NK-92 (cell line): ENCODE results near the gene DPYSL4.

Experiments
- DNase-seq: peaks from one replicate; lab custom pipeline; 2025; ENCODE audit not compliant: unreplicated experiment; lab: John Stamatoyannopoulos, UW

The DPYSL4 gene

GRCh38 chr10:132193907-132194552, 7.3 kb downstream of the DPYSL4 start:
- DNase-seq = no peak

- DNase-seq = no peak
Measured at GRCh38 chr10:132194726-132195125, 8.0 kb downstream of the DPYSL4 start.

DNA sequence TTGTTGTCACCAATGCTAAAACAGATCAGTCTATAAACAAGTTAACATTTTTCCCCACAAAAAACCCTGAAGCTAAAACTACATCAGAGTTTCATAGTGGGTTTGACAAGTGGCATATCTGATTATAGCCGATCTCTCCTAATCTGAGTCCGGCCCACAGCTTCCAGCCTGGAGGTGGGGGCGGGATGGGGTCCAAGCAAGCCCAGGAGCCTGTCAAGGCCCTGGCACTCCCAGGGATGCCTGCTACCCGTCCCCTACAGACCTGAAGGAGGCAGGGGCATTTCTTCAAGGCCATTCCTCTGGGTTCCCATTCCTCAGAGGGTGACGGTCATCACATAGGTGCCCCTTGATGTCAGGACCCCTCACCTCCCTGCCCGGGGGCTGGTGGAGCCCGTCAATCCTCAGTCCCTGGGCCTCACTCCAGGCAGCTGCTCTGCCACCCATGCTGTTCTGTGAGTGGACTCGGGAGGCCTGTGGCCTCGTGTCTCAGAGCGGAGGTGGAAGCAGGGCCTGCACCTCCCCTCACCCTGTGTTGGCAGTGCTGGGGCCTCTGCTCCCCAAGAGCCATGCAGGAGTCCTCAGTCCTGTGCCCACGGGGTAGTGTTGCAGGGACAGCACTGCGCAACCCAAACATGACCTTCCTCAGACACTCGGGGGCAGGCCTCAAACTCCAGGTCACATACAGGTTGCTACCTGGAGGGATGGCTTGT, 8.8 kb downstream of the DPYSL4 start:
- DNase-seq = no peak

DNA sequence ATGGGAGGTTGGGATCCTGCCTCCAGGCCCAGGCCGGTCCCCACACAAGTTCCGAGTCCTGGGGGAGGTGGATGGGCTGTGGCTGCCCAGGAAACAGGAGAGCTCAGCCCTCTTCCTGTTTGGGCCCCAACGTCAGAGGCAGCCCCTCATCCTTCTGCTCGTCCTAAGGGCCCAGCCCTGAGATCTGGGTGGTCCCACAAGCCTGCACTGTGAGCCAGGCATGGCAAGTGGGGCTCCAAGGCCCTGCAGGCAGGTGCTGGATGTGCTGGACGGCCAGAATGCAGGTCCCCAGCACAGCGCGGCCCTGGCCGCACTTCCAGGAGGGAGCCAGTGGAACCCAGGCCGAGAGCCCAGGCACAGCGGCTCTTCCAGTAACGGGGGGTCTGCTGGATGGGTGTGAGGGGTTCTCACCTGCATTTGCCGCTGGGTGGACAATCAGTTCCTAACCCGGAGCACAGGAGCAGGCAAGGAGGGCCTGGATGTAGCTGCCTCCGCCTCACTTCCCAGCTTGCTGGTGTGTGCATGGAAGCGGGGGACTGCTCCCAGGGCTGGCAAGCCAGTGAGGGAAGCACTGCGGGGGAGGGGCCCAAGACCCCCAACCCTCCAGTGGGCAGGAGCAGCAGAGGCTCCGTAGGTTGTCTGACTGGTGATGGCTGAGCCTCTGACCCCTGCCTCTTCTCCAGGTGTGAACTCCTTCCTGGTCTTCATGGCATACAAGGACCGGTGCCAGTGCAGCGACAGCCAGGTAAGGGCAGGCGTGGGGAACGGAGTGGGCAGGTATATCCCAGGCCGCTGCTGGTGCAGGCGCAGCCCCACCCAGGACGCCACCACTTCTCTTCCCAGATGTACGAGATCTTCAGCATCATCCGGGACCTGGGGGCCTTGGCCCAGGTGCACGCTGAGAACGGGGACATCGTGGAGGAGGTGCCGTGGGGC, 9.7 kb downstream of the DPYSL4 start:
- DNase-seq = no peak

- no peak for DNase-seq
Measured at GRCh38 chr10:132197271-132198067, 10.7 kb downstream of the DPYSL4 start.

- DNase-seq = no peak
Measured at GRCh38 chr10:132198068-132198370, 11.3 kb downstream of the DPYSL4 start.

GRCh38 chr10:132198381-132199181, 11.8 kb downstream of the DPYSL4 start:
- DNase-seq = no peak

DNA sequence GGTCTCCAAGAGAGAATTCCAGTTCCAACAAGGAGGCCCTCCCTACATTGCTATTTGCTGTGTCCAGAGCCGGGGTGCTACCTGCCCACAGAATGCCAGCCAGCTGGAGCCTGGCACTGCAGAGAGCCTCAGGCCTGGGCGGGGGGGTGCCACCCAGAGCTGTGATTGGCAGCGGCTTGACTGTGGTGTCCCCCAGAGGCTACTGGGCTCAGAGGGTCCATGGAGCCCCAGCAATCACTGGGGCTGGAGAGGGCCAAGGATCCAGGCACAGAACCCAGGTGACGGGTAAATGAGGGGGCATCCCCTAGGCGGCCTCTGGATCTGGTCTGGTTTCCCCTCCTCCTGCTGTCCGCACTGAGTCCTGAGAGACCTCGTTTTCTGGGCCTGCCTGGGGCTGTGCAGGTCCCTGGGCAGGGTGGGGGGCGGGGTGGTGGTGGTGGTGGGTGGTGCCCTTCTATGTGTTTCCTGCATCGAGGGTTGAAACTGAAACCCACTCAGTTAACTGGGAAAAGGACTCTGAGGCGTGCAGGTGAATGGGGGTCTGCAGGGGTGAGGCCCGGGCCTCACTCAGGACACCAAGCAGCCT, 12.6 kb downstream of the DPYSL4 start:
- DNase-seq = no peak

- DNase-seq = no peak
Measured at GRCh38 chr10:132199854-132200311, 13.1 kb downstream of the DPYSL4 start.

- DNase-seq = no peak
Measured at GRCh38 chr10:132200344-132201110, 13.8 kb downstream of the DPYSL4 start.

DNA sequence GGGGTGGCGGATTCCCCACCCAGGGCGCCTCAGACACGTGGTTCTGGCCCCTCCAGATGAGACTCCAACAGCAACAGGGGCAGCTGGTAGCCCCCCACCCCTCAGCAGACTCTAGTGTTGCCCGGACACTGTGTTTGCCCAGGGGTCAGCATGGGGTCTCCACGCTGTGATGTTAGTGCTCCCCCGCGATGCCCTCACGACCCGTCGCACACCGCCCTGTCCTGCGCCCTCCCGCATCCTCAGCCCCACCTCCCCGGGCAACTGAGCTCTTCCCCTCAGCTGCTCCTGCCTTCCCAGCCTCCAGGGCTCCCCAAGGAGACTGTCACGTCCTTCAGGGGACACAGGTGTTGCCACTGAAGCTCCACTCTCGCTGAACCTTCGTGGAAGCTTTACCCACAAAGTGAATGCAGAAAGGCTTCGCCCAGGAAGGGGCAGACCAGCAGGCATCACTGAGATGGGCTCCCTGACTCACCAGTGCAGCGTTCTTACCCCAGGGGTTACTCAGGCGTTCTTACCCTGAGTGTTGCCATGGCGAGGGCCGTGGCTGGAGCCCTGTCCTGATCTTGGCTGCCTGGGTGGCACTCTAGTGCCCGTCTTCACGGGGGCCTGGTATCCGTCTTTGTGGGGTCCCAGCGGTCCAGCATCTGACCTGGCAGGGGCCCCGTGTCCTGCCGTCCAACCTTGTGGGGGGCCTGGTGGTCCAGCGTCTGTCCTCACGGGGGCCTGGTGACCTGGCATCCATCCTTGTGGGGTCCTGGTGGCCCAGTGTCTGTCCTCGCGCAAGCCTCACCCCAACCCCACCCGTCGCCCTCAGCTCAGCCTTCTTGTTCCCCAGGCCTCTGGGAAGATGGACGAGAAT, 14.6 kb downstream of the DPYSL4 start:
- DNase-seq = no peak

DNA sequence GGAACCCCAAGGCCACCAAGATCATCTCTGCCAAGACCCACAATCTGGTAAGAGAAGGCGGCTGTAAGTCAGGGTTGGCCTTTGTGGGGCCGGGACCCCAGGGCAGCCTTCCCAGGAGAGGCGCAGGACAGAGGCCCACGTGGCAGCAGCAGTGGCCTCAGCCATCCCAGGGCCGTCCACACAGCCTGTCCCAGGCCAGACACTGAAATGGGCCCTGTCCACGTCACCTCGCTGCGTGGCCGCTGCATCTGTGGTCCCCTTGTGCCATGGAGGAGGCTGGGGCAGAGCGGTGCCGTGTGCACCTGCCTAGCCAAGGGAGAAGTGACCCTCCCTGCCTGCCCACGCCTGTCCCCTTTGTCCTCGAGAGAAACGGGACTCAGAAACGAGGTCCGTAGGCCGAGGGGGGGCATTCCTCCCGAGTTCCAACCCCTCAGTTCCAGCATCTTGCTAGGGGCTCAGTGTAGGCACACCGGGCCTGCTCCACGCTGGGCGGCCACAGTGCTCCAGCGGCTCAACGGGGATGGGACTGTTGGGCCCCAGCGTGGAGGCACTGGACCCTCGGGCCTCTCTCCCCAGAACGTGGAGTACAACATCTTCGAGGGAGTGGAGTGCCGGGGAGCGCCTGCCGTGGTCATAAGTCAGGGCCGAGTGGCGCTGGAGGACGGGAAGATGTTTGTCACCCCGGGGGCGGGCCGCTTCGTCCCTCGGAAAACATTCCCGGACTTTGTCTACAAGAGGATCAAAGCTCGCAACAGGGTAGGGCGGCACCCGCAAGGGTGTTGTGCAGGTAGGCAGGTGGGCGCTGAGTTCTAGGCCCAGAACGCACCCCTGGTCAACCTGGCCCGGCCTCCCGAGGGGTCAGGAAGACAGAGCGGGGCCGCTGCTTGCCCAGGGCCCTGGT, 15.6 kb downstream of the DPYSL4 start:
- no peak for DNase-seq

DNA sequence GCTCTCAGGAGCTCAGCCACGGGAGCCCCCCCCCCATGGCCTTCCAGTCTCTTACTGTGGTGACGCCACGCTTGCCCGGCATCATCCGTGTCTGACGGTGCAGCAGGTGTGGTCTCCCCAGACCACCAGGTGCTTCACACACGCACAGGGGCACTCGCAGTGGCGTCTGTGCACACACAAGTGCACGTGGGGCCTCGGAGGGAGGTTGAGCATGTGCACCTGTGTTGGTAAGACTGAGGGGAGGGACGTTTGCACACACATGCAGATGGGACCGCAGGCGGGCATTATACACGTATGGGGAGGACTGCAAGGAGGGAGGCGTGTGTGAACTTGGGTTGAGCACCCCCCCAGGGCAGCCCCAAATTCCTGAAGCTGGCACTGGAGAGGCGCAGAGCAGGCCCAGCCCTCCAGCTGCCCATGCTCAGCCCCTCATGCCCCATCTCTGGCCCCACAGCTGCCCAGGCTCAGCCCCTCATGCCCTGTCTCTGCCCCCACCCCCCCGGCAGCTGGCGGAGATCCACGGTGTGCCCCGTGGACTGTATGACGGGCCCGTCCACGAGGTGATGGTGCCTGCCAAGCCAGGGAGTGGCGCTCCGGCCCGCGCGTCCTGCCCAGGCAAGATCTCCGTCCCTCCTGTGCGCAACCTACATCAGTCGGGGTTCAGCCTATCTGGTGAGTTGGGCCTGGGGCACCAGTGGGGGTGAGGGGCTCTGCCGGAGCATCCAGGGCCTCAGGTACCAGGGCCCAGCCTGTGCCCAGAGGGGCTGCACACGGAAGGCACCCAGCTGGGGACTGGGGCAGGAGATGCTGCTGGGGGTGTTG, 16.7 kb downstream of the DPYSL4 start:
- DNase-seq = no peak

DNA sequence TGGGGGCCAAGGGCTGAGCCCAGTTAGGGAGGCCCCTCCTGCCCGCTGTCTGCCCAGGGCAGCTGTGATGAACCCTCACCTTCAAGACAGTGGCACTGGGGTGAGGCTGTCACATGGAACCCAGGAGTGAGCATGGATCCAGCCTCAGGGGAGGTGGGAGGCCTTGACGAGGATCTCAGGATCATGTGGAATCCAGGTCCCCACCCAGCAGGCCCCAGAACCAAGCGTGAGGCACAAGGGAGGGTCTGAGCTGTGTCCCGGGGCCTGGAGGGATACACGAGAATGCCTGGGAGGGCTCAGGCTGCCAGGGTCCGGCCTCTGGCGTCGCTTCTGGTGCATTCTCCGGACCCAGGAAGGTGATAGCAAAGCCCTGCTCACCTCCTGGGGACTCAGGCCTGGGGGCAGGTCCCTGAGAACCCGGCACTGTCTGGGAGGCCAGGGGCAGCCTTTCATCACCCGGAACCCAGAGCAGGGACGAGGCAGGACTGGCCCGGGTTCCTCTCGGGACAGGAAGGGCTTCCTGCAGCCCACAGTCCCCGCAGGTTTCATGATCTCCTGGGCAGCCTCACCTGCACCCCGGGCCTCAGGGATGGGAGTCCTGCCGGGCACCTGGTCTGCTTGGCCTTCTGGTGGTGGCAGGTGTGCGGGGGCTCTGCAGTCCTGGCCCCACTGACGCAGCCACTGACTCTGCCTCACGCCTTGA, 17.5 kb downstream of the DPYSL4 start:
- DNase-seq = no peak

DNA sequence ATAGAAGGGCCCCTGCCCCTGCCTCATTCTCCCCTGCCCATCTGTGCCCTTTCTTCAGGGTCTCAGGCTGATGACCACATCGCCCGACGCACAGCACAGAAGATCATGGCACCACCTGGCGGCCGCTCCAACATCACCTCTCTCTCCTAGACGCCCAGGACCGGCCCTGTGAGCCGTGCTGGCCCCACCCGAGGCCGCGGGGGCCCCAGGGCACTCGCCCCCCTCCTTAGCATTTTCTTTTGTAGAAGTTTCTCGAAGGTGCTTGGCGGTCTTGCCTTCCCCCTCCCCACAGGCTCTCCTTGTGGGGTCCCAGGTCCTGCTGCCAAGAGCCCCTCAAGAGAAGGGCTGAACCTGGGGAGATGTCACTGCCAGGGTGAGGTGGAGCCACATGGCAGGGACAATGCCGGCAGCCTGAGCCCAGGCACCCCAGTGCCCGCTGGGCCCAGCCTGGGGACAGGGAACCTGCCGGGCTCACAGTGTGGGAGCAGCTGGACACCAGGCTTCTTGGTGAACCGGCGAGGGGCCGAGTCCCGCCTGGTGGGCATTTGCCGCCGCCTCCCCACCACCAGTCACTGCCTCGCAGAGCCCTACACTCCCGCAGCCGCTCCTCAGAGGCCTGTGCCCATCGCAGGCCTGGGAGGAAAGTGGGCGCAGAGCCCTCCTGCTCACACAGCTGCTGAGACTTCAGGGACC, 18.2 kb downstream of the DPYSL4 start:
- DNase-seq = no peak
